ENCODE data around the gene LMTK3.
"Not testable (repeated sequence)": the region's sequence is repeated elsewhere in the genome, so short reads cannot be mapped to it uniquely, and the experiment has no call there.

Gene LMTK3

GRCh38 chr19:48538057-48538456 lies 26.4 kb upstream of the LMTK3 start:
- DNase-seq: not testable (repeated sequence)

GRCh38 chr19:48537541-48537940 lies 25.9 kb upstream of the LMTK3 start:
- DNase-seq: no peak

- no peak for DNase-seq
Measured at GRCh38 chr19:48533770-48534169, 22.1 kb upstream of the LMTK3 start.

- no peak for DNase-seq
Measured at GRCh38 chr19:48530770-48531169, 19.1 kb upstream of the LMTK3 start.

- no peak for DNase-seq
Measured at GRCh38 chr19:48530066-48530720, 18.6 kb upstream of the LMTK3 start.

GRCh38 chr19:48529156-48529555 lies 17.5 kb upstream of the LMTK3 start:
- no peak for DNase-seq

GRCh38 chr19:48524732-48525131 lies 13.1 kb upstream of the LMTK3 start:
- DNase-seq: no peak

- DNase-seq: no peak
Measured at GRCh38 chr19:48524221-48524620, 12.6 kb upstream of the LMTK3 start.

- no peak for DNase-seq
Measured at GRCh38 chr19:48520134-48520533, 8.5 kb upstream of the LMTK3 start.

GRCh38 chr19:48519426-48519825 lies 7.8 kb upstream of the LMTK3 start:
- not testable (repeated sequence) for DNase-seq

- peak; percentile 41 for DNase-seq
Measured at GRCh38 chr19:48518207-48518606, 6.6 kb upstream of the LMTK3 start.

- no peak for DNase-seq
Measured at GRCh38 chr19:48516536-48516935, 4.9 kb upstream of the LMTK3 start.

GRCh38 chr19:48514123-48514458 lies 2.5 kb upstream of the LMTK3 start:
- DNase-seq: no peak

GRCh38 chr19:48513289-48514122 lies 1.9 kb upstream of the LMTK3 start:
- peak; percentile 96 for DNase-seq

- no peak for DNase-seq
Measured at GRCh38 chr19:48512504-48513288, 1.1 kb upstream of the LMTK3 start.

- peak; percentile 59 for DNase-seq
Measured at GRCh38 chr19:48511321-48511731, 309 bp downstream of the LMTK3 start.

- peak; percentile 83 for DNase-seq
Measured at GRCh38 chr19:48510421-48511268, 990 bp downstream of the LMTK3 start.

GRCh38 chr19:48509467-48510194 lies 2.0 kb downstream of the LMTK3 start:
- DNase-seq: no peak

GRCh38 chr19:48508729-48509411 lies 2.8 kb downstream of the LMTK3 start:
- DNase-seq: no peak

- DNase-seq: no peak
Measured at GRCh38 chr19:48507911-48508439, 3.7 kb downstream of the LMTK3 start.

GRCh38 chr19:48506138-48506733 lies 5.4 kb downstream of the LMTK3 start:
- DNase-seq: peak; percentile 81
